22Rv1 (cell line): ENCODE measurements around the gene UBE2U.

Experiments used
- ZFX ChIP-seq: fragments of 450-650 bp; IDR thresholded peaks from 2 replicates; pipeline ENCODE4 v1.6.1; 2017; ENCODE audit warnings: antibody characterized with exemption, borderline replicate concordance
- TF ChIP-seq, protein P1 (sequence below): fragments of 450-650 bp; IDR thresholded peaks from 2 replicates; pipeline ENCODE4 v1.5.1; 2017; ENCODE audit warnings: mild to moderate bottlenecking

DNA sequence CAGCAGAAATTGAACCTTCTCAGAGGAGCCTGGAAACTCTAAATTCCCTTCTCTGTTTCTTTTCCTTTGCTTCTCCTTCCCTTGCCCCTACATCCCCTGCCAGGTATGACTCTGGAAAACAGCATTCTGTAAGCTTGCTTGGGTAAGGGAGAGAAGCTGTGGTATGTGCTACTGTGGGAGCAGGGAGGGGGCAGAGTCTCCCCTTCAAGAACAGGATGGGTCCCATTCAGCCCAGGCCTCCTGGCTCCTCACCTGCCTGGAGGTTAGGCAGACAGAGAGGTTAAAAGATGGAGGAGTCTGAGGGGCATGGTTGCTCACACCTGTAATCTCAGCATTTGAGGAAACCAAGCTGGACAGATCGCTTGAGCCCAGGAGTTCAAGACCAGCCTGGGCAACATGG, 40.6 kb upstream of the UBE2U start:
- TF ChIP-seq, protein P1, sequence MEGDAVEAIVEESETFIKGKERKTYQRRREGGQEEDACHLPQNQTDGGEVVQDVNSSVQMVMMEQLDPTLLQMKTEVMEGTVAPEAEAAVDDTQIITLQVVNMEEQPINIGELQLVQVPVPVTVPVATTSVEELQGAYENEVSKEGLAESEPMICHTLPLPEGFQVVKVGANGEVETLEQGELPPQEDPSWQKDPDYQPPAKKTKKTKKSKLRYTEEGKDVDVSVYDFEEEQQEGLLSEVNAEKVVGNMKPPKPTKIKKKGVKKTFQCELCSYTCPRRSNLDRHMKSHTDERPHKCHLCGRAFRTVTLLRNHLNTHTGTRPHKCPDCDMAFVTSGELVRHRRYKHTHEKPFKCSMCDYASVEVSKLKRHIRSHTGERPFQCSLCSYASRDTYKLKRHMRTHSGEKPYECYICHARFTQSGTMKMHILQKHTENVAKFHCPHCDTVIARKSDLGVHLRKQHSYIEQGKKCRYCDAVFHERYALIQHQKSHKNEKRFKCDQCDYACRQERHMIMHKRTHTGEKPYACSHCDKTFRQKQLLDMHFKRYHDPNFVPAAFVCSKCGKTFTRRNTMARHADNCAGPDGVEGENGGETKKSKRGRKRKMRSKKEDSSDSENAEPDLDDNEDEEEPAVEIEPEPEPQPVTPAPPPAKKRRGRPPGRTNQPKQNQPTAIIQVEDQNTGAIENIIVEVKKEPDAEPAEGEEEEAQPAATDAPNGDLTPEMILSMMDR = no peak
- no peak for TF ChIP-seq ZFX
